ENCODE data around the gene AOC2.

- TF ChIP-seq POLR2A (IDR thresholded peaks at IDR 0.05) (no peak), CTCF (IDR thresholded peaks at IDR 0.05) (no peak)
These were observed 48.2 kb upstream of the AOC2 start for GRCh38 chr17:42796066-42796758.

Data from thyroid gland (tissue), 4 donors.